ENCODE data around the gene ASB6.

The ASB6 gene

DNA sequence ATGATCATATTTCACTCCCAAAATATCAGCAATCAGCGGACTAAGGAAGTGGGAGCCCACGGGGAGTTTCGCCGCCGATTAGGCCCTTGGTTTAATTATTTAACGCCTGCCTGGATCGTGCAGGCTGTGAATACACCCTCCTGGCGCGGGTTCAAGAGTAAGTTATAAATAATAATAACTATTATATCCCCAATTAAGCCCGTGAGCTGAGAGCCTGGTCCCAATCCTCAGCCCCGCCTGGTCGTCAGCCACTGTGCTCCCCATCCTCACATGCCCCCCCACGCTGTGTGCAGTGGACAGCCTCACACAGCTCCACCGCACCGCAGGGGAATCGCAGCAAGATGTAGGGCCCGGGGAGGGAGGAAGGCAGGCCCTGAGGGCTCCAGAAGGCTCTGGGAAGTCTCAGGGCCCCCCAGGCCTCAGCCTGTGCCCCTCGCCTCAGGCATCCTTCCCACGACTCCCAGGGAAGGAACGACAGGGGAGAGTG is 12.6 kb upstream of the ASB6 start:
- H3K9ac ChIP-seq (ENCODE audit: low read depth, low read length): no peak overlapping the region

GRCh38 chr9:129653823-129654553 is 12.0 kb upstream of the ASB6 start:
- H3K9ac ChIP-seq (ENCODE audit: low read depth, low read length): no peak overlapping the region
- H3K27me3 ChIP-seq (ENCODE audit: control insufficient read depth, insufficient read depth, low read length): no peaks in the 10 kb centered on the region
- H3K27ac ChIP-seq (ENCODE audit: low read depth, low read length): no peak overlapping the region
- no peaks in the 10 kb centered on the region for H3K4me1 ChIP-seq (ENCODE audit: control insufficient read depth, insufficient read depth, low read length)
- no peak overlapping the region for H3K4me3 ChIP-seq (ENCODE audit: low read depth, low read length)
- no peaks in the 10 kb centered on the region for H3K36me3 ChIP-seq (ENCODE audit: control insufficient read depth, insufficient read depth, low read length)
- no peaks in the 10 kb centered on the region for H3K9me3 ChIP-seq (ENCODE audit: control insufficient read depth, insufficient read depth, low read length)

More for the DNA sequence above, 12.6 kb upstream of the ASB6 start:
- no peak overlapping the region for H3K27ac ChIP-seq (ENCODE audit: low read depth, low read length)
- H3K4me3 ChIP-seq (ENCODE audit: low read depth, low read length): no peak overlapping the region
- H3K4me1 ChIP-seq (ENCODE audit: control insufficient read depth, insufficient read depth, low read length): no peaks in the 10 kb centered on the region
- H3K36me3 ChIP-seq (ENCODE audit: control insufficient read depth, insufficient read depth, low read length): no peaks in the 10 kb centered on the region
- no peaks in the 10 kb centered on the region for H3K27me3 ChIP-seq (ENCODE audit: control insufficient read depth, insufficient read depth, low read length)
- H3K9me3 ChIP-seq (ENCODE audit: control insufficient read depth, insufficient read depth, low read length): no peaks in the 10 kb centered on the region

DNA sequence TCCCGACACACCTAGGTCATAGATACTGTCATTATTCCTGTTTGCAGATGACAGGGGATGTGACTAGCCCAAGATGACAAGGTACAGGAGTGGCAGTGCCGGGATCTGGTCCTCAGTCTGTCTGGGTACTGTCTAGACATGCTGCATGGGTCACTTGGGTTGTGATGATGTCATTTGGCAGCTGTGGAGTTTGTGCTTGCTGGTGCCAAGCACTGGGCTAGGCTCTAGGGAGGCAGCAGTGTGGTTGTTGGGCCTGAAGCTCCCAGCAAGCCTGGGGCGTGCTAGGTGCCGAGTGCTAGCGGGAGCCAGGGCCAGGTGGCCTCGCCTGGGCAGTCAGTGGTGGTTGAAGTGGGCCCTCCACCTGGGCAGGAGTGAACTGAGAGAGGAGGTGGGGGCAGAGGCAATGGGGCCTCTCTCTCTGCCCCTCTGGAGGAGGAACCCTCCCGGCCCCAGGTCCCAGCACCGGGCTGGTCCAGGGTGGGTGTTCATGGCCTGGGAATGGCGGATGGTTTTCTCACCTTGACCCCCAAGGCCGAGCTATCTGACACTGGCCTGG is 8.8 kb upstream of the ASB6 start:
- H3K27me3 ChIP-seq (ENCODE audit: control insufficient read depth, insufficient read depth, low read length): no peaks in the 10 kb centered on the region
- no peak overlapping the region for H3K27ac ChIP-seq (ENCODE audit: low read depth, low read length)

DNA sequence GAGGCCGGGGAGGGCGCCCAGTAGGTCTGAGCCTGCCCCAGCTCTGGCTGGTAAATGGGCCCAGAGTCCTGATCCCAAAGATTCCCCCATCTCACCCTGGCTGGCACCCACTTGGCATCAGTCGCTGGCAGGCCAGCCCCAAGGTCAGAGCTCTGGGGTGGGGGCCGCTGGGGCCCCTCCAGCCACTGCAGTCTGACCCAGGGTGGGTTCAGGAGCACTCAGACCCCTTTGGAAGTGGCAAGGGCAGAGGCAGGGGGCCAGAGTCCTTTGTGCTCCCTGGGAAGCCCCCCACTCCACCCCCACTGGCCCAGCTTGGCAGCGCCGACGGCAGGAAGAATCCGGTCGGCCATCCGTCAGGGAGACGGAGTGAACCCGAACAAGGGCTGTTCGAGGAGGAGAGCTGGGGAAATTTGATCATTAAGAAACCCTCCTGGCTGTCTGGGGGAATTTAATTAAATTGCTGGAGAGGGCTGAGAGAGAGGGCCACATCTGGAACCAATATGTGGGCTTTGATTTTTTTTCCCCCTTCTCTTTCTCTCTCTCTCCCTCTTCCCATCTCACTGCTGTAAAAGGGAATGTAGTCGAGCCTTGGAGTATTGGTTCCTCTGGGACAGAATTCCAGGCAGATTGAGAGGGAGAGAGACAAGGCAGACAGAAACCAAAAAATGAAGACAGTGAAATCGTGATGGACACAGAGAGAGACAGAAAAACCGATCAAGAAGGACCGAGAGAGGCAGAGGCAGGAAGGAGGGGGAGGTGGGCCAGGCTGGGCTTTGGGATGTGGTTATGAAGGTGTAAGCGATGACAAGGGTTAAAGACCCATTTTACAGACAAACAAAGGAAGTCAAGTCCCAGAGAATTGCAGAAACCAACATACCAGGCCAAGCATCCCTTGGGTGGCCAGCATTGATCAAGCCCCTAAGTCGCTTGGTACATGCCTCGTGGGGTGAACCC is 8.1 kb upstream of the ASB6 start:
- H3K27me3 ChIP-seq (ENCODE audit: control insufficient read depth, insufficient read depth, low read length): no peaks in the 10 kb centered on the region
- H3K27ac ChIP-seq (ENCODE audit: low read depth, low read length): no peak overlapping the region
- H3K9me3 ChIP-seq (ENCODE audit: control insufficient read depth, insufficient read depth, low read length): no peaks in the 10 kb centered on the region

More for the DNA sequence above, 8.8 kb upstream of the ASB6 start:
- H3K4me3 ChIP-seq (ENCODE audit: low read depth, low read length): no peak overlapping the region
- H3K36me3 ChIP-seq (ENCODE audit: control insufficient read depth, insufficient read depth, low read length): no peaks in the 10 kb centered on the region
- H3K9ac ChIP-seq (ENCODE audit: low read depth, low read length): no peak overlapping the region
- no peaks in the 10 kb centered on the region for H3K9me3 ChIP-seq (ENCODE audit: control insufficient read depth, insufficient read depth, low read length)
- no peaks in the 10 kb centered on the region for H3K4me1 ChIP-seq (ENCODE audit: control insufficient read depth, insufficient read depth, low read length)

DNA sequence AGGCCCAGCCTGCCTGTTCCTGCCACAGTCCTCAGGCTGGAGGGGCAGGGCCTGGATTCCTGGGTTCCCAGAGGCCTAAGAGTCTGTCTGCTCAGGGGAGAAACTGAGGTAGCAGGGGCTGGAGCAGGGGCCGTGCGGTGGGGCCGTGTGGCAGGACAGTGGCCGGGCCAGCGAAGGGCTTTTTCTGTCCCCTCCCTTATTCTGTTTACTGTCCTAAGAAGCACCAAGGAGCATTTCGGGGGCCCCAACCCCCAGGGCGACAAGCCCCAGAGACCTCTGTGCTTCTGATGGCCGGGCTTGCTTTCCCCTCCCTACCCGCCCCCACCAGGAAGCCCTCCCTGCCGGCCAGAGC is 6.8 kb upstream of the ASB6 start:
- Histone ChIP-seq H3K9me3 (ENCODE audit: control insufficient read depth, insufficient read depth, low read length) (no peaks in the 10 kb centered on the region), H3K27ac (ENCODE audit: low read depth, low read length) (no peak overlapping the region), H3K9ac (ENCODE audit: low read depth, low read length) (no peak overlapping the region), H3K27me3 (ENCODE audit: control insufficient read depth, insufficient read depth, low read length) (no peaks in the 10 kb centered on the region), H3K36me3 (ENCODE audit: control insufficient read depth, insufficient read depth, low read length) (no peaks in the 10 kb centered on the region), H3K4me1 (ENCODE audit: control insufficient read depth, insufficient read depth, low read length) (no peaks in the 10 kb centered on the region), H3K4me3 (ENCODE audit: low read depth, low read length) (no peak overlapping the region)

More for the DNA sequence above, 8.1 kb upstream of the ASB6 start:
- H3K4me1 ChIP-seq (ENCODE audit: control insufficient read depth, insufficient read depth, low read length): no peaks in the 10 kb centered on the region
- no peak overlapping the region for H3K9ac ChIP-seq (ENCODE audit: low read depth, low read length)
- H3K4me3 ChIP-seq (ENCODE audit: low read depth, low read length): no peak overlapping the region
- H3K36me3 ChIP-seq (ENCODE audit: control insufficient read depth, insufficient read depth, low read length): no peaks in the 10 kb centered on the region

GRCh38 chr9:129648092-129648763 is 6.3 kb upstream of the ASB6 start:
- H3K9ac ChIP-seq (ENCODE audit: low read depth, low read length): no peak overlapping the region

DNA sequence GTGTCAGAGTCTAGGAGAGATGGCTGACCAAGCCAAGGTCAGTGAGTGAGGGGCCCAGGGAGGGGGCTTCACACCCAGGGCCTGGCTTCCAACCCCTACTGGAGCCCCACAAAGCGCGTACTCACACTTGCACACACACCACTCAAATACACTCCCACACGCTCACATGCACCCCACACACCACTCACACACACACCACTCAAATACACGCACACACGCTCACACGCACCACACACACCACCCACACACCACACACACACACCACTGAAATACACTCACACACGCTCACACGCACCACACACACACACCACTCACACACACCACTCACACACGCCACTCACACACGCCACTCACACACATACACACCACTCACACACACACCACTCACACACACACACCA is 5.7 kb upstream of the ASB6 start:
- Histone ChIP-seq H3K4me3 (ENCODE audit: low read depth, low read length) (no peak overlapping the region), H3K4me1 (ENCODE audit: control insufficient read depth, insufficient read depth, low read length) (no peaks in the 10 kb centered on the region), H3K9me3 (ENCODE audit: control insufficient read depth, insufficient read depth, low read length) (no peaks in the 10 kb centered on the region), H3K27ac (ENCODE audit: low read depth, low read length) (no peak overlapping the region), H3K9ac (ENCODE audit: low read depth, low read length) (no peak overlapping the region), H3K36me3 (ENCODE audit: control insufficient read depth, insufficient read depth, low read length) (no peaks in the 10 kb centered on the region), H3K27me3 (ENCODE audit: control insufficient read depth, insufficient read depth, low read length) (no peaks in the 10 kb centered on the region)

More at GRCh38 chr9:129648092-129648763, 6.3 kb upstream of the ASB6 start:
- H3K36me3 ChIP-seq (ENCODE audit: control insufficient read depth, insufficient read depth, low read length): no peaks in the 10 kb centered on the region
- H3K4me1 ChIP-seq (ENCODE audit: control insufficient read depth, insufficient read depth, low read length): no peaks in the 10 kb centered on the region
- no peak overlapping the region for H3K27ac ChIP-seq (ENCODE audit: low read depth, low read length)
- no peaks in the 10 kb centered on the region for H3K27me3 ChIP-seq (ENCODE audit: control insufficient read depth, insufficient read depth, low read length)
- no peak overlapping the region for H3K4me3 ChIP-seq (ENCODE audit: low read depth, low read length)
- H3K9me3 ChIP-seq (ENCODE audit: control insufficient read depth, insufficient read depth, low read length): no peaks in the 10 kb centered on the region

GRCh38 chr9:129646654-129647053 is 4.7 kb upstream of the ASB6 start:
- Histone ChIP-seq H3K9ac (ENCODE audit: low read depth, low read length) (no peak overlapping the region), H3K36me3 (ENCODE audit: control insufficient read depth, insufficient read depth, low read length) (no peaks in the 10 kb centered on the region), H3K27me3 (ENCODE audit: control insufficient read depth, insufficient read depth, low read length) (no peaks in the 10 kb centered on the region), H3K27ac (ENCODE audit: low read depth, low read length) (no peak overlapping the region), H3K4me1 (ENCODE audit: control insufficient read depth, insufficient read depth, low read length) (no peaks in the 10 kb centered on the region), H3K4me3 (ENCODE audit: low read depth, low read length) (no peak overlapping the region), H3K9me3 (ENCODE audit: control insufficient read depth, insufficient read depth, low read length) (no peaks in the 10 kb centered on the region)

DNA sequence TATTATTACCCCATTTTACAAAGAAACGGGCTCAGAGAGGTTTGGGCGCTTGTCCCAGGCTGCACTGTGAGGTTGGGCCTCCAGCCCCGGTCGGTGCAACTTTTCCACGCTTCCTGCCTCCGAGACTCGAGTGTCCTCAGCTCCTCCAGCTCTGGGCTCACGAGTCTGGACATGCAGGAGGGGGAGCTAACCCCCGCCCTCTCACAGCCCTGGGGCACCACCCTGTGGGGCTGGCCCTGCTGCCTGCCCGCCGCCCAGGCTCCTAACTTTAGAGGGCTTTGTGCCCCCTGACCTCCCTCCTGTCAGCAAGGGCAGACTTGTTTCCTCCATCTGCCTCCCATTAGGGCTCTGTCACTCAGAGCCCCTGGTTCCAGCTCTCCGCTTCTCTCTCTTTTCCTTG is 4.3 kb upstream of the ASB6 start:
- no peak overlapping the region for H3K4me3 ChIP-seq (ENCODE audit: low read depth, low read length)
- H3K9ac ChIP-seq (ENCODE audit: low read depth, low read length): no peak overlapping the region
- no peaks in the 10 kb centered on the region for H3K9me3 ChIP-seq (ENCODE audit: control insufficient read depth, insufficient read depth, low read length)
- no peaks in the 10 kb centered on the region for H3K4me1 ChIP-seq (ENCODE audit: control insufficient read depth, insufficient read depth, low read length)
- H3K27ac ChIP-seq (ENCODE audit: low read depth, low read length): no peak overlapping the region
- no peaks in the 10 kb centered on the region for H3K36me3 ChIP-seq (ENCODE audit: control insufficient read depth, insufficient read depth, low read length)
- no peaks in the 10 kb centered on the region for H3K27me3 ChIP-seq (ENCODE audit: control insufficient read depth, insufficient read depth, low read length)

DNA sequence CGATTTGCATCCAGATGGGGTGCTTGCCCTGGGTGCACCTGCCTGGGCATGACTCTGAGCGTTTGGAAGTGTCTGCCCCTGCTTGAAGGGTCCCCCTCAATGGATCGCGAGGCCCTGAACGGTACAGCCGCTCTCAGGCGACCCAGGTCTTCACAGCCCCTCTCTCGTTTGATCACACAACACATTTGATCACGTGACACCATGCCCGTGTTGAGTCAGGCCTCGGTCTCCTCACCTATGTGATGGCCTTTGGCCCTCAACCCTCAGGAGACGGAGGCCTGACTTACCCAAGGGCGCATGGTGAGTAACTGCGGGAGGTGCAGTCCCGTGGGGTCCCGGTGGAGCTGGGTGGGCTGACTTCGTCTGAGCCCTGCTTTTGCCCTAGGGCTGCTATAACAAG is 3.0 kb upstream of the ASB6 start:
- Histone ChIP-seq H3K27ac (ENCODE audit: low read depth, low read length) (no peak overlapping the region), H3K27me3 (ENCODE audit: control insufficient read depth, insufficient read depth, low read length) (no peaks in the 10 kb centered on the region), H3K36me3 (ENCODE audit: control insufficient read depth, insufficient read depth, low read length) (no peaks in the 10 kb centered on the region), H3K4me3 (ENCODE audit: low read depth, low read length) (no peak overlapping the region), H3K4me1 (ENCODE audit: control insufficient read depth, insufficient read depth, low read length) (peaks cover 6% of the 10 kb centered on the region; the same call in 1 of the 2 replicates), H3K9me3 (ENCODE audit: control insufficient read depth, insufficient read depth, low read length) (no peaks in the 10 kb centered on the region), H3K9ac (ENCODE audit: low read depth, low read length) (no peak overlapping the region)

Data from HUES48 (cell line).